Astrocyte (in vitro differentiated cells and primary cell): Measurements from ENCODE around the gene PRPS1. TPM values are rescaled to one million over a fixed set of nuclear protein-coding genes. Genes with fewer than 3 reads are reported as not detected.

Experiments used
- DNase-seq: peaks from one replicate; pipeline ENCODE4 v3.0.0-alpha.2; 2010; ENCODE audit warnings: low read depth
- FAIRE-seq: peaks from 2 replicates; lab custom pipeline; 2011; peaks lifted over from hg19 to GRCh38; lab: Jason Lieb, UNC
- H2AFZ ChIP-seq: 2 replicates; pipeline ENCODE4 v1.6.0; 2012; ENCODE audit warnings: low read depth, low read length, inconsistent platforms
- H3K27ac ChIP-seq: 2 replicates; pipeline ENCODE4 v1.5.1; 2011; ENCODE audit warnings: low read depth, low read length, inconsistent platforms
- H3K27me3 ChIP-seq: 2 replicates; pipeline ENCODE4 v1.6.0; 2011; ENCODE audit warnings: low read length, inconsistent platforms; ENCODE audit not compliant: insufficient read depth
- H3K36me3 ChIP-seq: 2 replicates; pipeline ENCODE4 v1.5.1; 2011; ENCODE audit warnings: low read length, inconsistent platforms; ENCODE audit not compliant: insufficient read depth
- H3K4me1 ChIP-seq: 2 replicates; pipeline ENCODE4 v1.5.1; 2011; ENCODE audit warnings: low read length, inconsistent platforms; ENCODE audit not compliant: insufficient read depth
- H3K4me2 ChIP-seq: 2 replicates; pipeline ENCODE4 v1.6.0; 2012; ENCODE audit warnings: low read length, inconsistent platforms
- H3K4me3 ChIP-seq: 2 replicates; pipeline ENCODE4 v1.5.1; 2011; ENCODE audit warnings: low read depth, mild to moderate bottlenecking, low read length, inconsistent platforms; ENCODE audit not compliant: insufficient read depth
- H3K79me2 ChIP-seq: 2 replicates; pipeline ENCODE4 v1.6.0; 2012; ENCODE audit warnings: mild to moderate bottlenecking, low read length, inconsistent platforms; ENCODE audit not compliant: insufficient read depth
- H3K9ac ChIP-seq: 2 replicates; pipeline ENCODE4 v1.6.0; 2012; ENCODE audit warnings: mild to moderate bottlenecking, low read length, inconsistent platforms
- H3K9me3 ChIP-seq: 2 replicates; pipeline ENCODE4 v1.5.1; 2012; ENCODE audit warnings: low read depth, mild to moderate bottlenecking, low read length, inconsistent platforms; ENCODE audit not compliant: insufficient read depth
- H4K20me1 ChIP-seq: 2 replicates; pipeline ENCODE4 v1.6.0; 2012; ENCODE audit warnings: low read length, inconsistent platforms; ENCODE audit not compliant: insufficient read depth
- H3K27ac Mint-ChIP-seq: one replicate; pipeline ENCODE4 v1.8.0; 2021; ENCODE audit warnings: mild to moderate bottlenecking, mixed read lengths; ENCODE audit not compliant: unreplicated experiment
- H3K27me3 Mint-ChIP-seq: one replicate; pipeline ENCODE4 v1.8.0; 2021; ENCODE audit warnings: low read depth, mixed read lengths; ENCODE audit not compliant: unreplicated experiment
- H3K36me3 Mint-ChIP-seq: one replicate; pipeline ENCODE4 v1.8.0; 2021; ENCODE audit warnings: low read depth, mixed read lengths; ENCODE audit not compliant: unreplicated experiment
- H3K4me1 Mint-ChIP-seq: one replicate; pipeline ENCODE4 v1.8.0; 2021; ENCODE audit warnings: low read depth, mixed read lengths; ENCODE audit not compliant: unreplicated experiment
- H3K4me3 Mint-ChIP-seq: one replicate; pipeline ENCODE4 v1.8.0; 2021; ENCODE audit warnings: mild to moderate bottlenecking, moderate library complexity, mixed read lengths; ENCODE audit not compliant: unreplicated experiment
- H3K9me3 Mint-ChIP-seq: one replicate; pipeline ENCODE4 v1.8.0; 2021; ENCODE audit warnings: mild to moderate bottlenecking, mixed read lengths; ENCODE audit not compliant: unreplicated experiment
- CTCF ChIP-seq: IDR thresholded peaks from 2 replicates; pipeline ENCODE4 v1.5.1; 2011; ENCODE audit warnings: low read depth, mild to moderate bottlenecking, inconsistent platforms, low read length, moderate library complexity; ENCODE audit not compliant: insufficient read depth
- EZH2 ChIP-seq: IDR thresholded peaks from 2 replicates; pipeline ENCODE4 v1.6.1; 2012; ENCODE audit warnings: mild to moderate bottlenecking, low read length, inconsistent platforms; ENCODE audit not compliant: insufficient read depth
- total RNA-seq: library from RNA; stranded (reverse); gene quantifications from 2 replicates; pipeline ENCODE4 v1.2.1, GENCODE V29; 2021

The PRPS1 gene
- total RNA-seq, 1 donor from 2014 or later: 161 TPM

DNA sequence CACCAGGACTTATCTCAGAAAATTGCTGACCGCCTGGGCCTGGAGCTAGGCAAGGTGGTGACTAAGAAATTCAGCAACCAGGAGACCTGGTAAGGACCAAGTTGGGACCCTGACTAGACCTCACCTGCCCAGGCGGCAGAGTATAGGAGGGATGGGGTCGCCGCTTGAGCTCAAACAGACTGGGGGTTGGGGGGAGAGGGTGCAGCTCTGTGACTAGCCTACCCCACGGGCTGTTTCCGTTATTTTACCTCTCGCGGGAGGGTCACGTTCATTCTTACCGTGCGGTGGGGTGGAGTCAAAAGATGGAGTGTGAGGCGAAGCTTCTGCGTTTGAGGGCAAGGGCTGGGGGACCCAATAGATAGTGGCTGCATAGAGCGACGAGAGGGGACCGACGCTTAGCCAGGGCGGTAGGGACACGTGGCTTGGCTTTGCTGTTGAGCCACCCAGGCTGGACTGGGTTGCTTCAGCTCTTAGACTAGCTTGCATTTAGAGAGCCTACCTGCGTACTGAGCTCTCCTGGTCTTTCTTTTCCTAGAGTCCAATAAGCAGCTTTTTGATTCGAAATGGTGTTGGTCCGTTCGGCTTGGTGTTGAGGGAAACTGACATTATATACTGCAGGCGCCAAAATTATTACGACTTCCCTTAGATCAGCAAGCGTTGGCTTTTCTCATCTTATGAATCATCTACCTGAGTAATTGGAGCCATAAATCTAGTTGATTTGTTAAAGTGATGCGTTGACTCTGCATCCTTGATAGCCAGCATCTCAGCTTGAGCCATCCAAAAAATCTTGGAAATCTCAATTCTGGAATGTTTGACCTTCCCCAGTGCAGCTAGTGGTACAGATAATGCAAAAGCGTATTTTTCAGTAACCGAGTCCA, 591 bp downstream of the PRPS1 start:
- Histone ChIP-seq H3K4me2 (peak overlapping the region; percentile 91), H3K9me3 (no peaks in the 10 kb centered on the region), H3K9ac (peak overlapping the region; percentile 96), H3K4me3 (peak overlapping the region; percentile 92), H3K27me3 (no peaks in the 10 kb centered on the region), H4K20me1 (peaks cover 20% of the 10 kb centered on the region), H3K4me1 (no peaks in the 10 kb centered on the region), H3K36me3 (no peaks in the 10 kb centered on the region), H2AFZ (peak overlapping the region; percentile 73), H3K27ac (peak overlapping the region; percentile 90), H3K79me2 (peaks cover 51% of the 10 kb centered on the region)
- Mint-ChIP-seq H3K36me3 (peaks cover 3% of the 10 kb centered on the region), H3K4me3 (peak overlapping the region; percentile 95), H3K27me3 (no peaks in the 10 kb centered on the region), H3K4me1 (peaks cover 4% of the 10 kb centered on the region), H3K9me3 (no peaks in the 10 kb centered on the region), H3K27ac (peak overlapping the region; percentile 73)
- peak; percentile 12 for DNase-seq
- FAIRE-seq: no peak
- no peak for TF ChIP-seq CTCF
- TF ChIP-seq EZH2: no peak

DNA sequence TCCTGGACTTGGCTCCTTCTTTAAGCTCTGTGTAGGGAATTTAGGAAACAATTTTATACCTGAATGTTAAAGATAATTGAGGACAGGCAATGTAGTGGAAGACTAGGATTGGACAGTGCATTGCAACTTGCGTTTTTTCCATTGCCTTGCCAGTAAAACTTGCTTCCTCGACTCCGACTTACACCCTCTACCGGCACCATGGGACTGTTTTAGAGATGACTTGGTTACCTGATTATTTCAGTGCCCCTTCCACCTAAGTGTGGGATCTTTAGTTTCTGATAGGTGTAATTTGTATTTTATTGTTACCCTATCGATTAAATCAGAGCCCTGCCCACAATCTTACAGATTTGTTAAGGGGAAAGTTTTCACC, 1.2 kb downstream of the PRPS1 start:
- Mint-ChIP-seq H3K4me3 (peak overlapping the region; percentile 95), H3K4me1 (peaks cover 4% of the 10 kb centered on the region), H3K27me3 (no peaks in the 10 kb centered on the region), H3K9me3 (no peaks in the 10 kb centered on the region), H3K27ac (peak overlapping the region; percentile 4), H3K36me3 (peaks cover 3% of the 10 kb centered on the region)
- H2AFZ ChIP-seq: no peak overlapping the region
- H3K79me2 ChIP-seq: peaks cover 56% of the 10 kb centered on the region
- TF ChIP-seq EZH2 (no peak), CTCF (peak; percentile 10)
- H3K4me1 ChIP-seq: no peaks in the 10 kb centered on the region
- peak overlapping the region; percentile 96 for H3K9ac ChIP-seq
- peak; percentile 12 for DNase-seq
- no peaks in the 10 kb centered on the region for H3K36me3 ChIP-seq
- peak overlapping the region; percentile 91 for H3K4me2 ChIP-seq
- H3K9me3 ChIP-seq: no peaks in the 10 kb centered on the region
- no peaks in the 10 kb centered on the region for H3K27me3 ChIP-seq
- FAIRE-seq: no peak
- H3K27ac ChIP-seq: peak overlapping the region; percentile 90
- peak overlapping the region; percentile 92 for H3K4me3 ChIP-seq
- peaks cover 20% of the 10 kb centered on the region for H4K20me1 ChIP-seq
